Adipocyte (in vitro differentiated cells): Measurements from ENCODE around the gene TRIM23.

ENCODE experiments used
- DNase-seq: peaks from one replicate; pipeline ENCODE4 v3.0.0-alpha.2; 2015; ENCODE audit warnings: low read depth
- H3K27me3 ChIP-seq: replicated peaks from 2 replicates; pipeline ENCODE4 v1.7.0; 2013; ENCODE audit warnings: mild to moderate bottlenecking, low read length, moderate library complexity; ENCODE audit not compliant: control insufficient read depth, insufficient read depth
- H3K36me3 ChIP-seq: 2 replicates; pipeline ENCODE4 v1.7.0; 2013; ENCODE audit warnings: low read length, mild to moderate bottlenecking, moderate library complexity; ENCODE audit not compliant: control insufficient read depth, insufficient read depth, severe bottlenecking
- H3K4me1 ChIP-seq: 2 replicates; pipeline ENCODE4 v1.7.0; 2013; ENCODE audit warnings: mild to moderate bottlenecking, low read length, moderate library complexity; ENCODE audit not compliant: control insufficient read depth, insufficient read depth
- H3K4me3 ChIP-seq: 2 replicates; pipeline ENCODE4 v1.7.0; 2013; ENCODE audit warnings: mild to moderate bottlenecking, low read length, moderate library complexity
- H3K9ac ChIP-seq: 2 replicates; pipeline ENCODE4 v1.7.0; 2013; ENCODE audit warnings: mild to moderate bottlenecking, low read length, moderate library complexity
- H3K9me3 ChIP-seq: 2 replicates; pipeline ENCODE4 v1.7.0; 2013; ENCODE audit warnings: mild to moderate bottlenecking, low read length, moderate library complexity; ENCODE audit not compliant: control insufficient read depth

TRIM23 gene

GRCh38 chr5:65624025-65624570, at the start of gene TRIM23:
TSS of gene TRIM23 (minus strand) at chr5:65624333. CDS start at chr5:65624274, 59 bp downstream.
- Histone ChIP-seq H3K9ac (peak within 1 kb of the TSS; percentile 93), H3K4me1 (peaks cover 27% of the 10 kb centered on the region), H3K4me3 (peak within 1 kb of the TSS; percentile 97), H3K27me3 (no peaks in the 10 kb centered on the region), H3K9me3 (no peaks in the 10 kb centered on the region), H3K36me3 (peaks cover 1% of the 10 kb centered on the region)
- DNase-seq: peak; percentile 97

GRCh38 chr5:65672796-65673195, 48.7 kb upstream of the TRIM23 start:
- H3K4me3 ChIP-seq: no peak overlapping the region
- H3K4me1 ChIP-seq: no peaks in the 10 kb centered on the region
- no peaks in the 10 kb centered on the region for H3K9me3 ChIP-seq
- no peaks in the 10 kb centered on the region for H3K27me3 ChIP-seq
- peaks cover 29% of the 10 kb centered on the region for H3K36me3 ChIP-seq
- H3K9ac ChIP-seq: no peak overlapping the region
- peak; percentile 62 for DNase-seq

- peaks cover 60% of the 10 kb centered on the region for H3K36me3 ChIP-seq
Observed at GRCh38 chr5:65668696-65669095, 44.6 kb upstream of the TRIM23 start.

GRCh38 chr5:65663804-65664521, 39.8 kb upstream of the TRIM23 start:
- Histone ChIP-seq H3K4me3 (no peak overlapping the region), H3K9me3 (no peaks in the 10 kb centered on the region), H3K4me1 (peaks cover 4% of the 10 kb centered on the region), H3K27me3 (no peaks in the 10 kb centered on the region), H3K36me3 (peaks cover 65% of the 10 kb centered on the region), H3K9ac (no peak overlapping the region)
- peak; percentile 14 for DNase-seq

More at GRCh38 chr5:65668696-65669095, 44.6 kb upstream of the TRIM23 start:
- H3K9ac ChIP-seq: no peak overlapping the region
- DNase-seq: no peak
- H3K4me1 ChIP-seq: no peaks in the 10 kb centered on the region
- H3K27me3 ChIP-seq: no peaks in the 10 kb centered on the region
- H3K9me3 ChIP-seq: no peaks in the 10 kb centered on the region
- H3K4me3 ChIP-seq: no peak overlapping the region

DNA sequence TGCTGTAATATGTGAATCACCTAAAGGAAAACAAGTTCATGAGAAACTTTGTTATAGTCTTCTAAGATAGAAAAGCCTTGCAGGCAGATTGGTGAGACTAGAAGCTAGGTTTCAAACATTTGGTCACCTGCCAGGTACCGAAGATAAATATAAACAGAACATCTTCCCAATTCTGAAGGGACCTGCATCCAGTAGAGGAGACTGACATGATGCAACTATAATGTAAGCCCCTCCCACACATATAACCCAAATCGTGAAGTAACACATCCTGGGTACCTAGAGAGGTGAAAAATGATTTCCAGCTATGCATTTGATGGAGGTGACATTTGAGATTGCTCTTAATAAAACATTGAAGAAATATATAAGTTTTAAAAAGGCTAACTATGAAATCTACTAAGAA, 30.6 kb upstream of the TRIM23 start:
- Histone ChIP-seq H3K36me3 (peaks cover 49% of the 10 kb centered on the region), H3K4me3 (no peak overlapping the region), H3K27me3 (no peaks in the 10 kb centered on the region), H3K4me1 (no peaks in the 10 kb centered on the region), H3K9ac (no peak overlapping the region), H3K9me3 (no peaks in the 10 kb centered on the region)
- no peak for DNase-seq

DNA sequence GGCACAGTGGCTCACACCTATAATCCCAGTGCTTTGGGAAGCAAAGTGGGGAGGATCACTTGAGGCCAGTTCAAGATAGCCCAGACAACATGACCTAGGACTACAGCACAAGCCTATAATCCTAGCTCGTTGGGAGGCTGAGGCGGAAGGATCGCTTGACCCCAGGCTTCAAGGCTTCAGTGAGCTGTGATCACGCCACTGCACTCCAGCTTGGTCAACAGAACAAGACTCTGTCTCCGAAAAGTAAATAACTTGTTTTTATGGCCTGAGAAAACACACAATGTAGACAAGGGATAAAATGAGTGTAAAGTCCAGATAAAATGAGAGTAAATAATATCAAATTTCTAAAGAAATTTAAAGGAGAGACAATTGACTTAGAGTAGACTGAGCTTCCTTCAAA, 27.0 kb upstream of the TRIM23 start:
- no peak for DNase-seq
- no peaks in the 10 kb centered on the region for H3K4me1 ChIP-seq
- H3K4me3 ChIP-seq: no peak overlapping the region
- H3K27me3 ChIP-seq: no peaks in the 10 kb centered on the region
- no peak overlapping the region for H3K9ac ChIP-seq
- peaks cover 35% of the 10 kb centered on the region for H3K36me3 ChIP-seq
- no peaks in the 10 kb centered on the region for H3K9me3 ChIP-seq

DNA sequence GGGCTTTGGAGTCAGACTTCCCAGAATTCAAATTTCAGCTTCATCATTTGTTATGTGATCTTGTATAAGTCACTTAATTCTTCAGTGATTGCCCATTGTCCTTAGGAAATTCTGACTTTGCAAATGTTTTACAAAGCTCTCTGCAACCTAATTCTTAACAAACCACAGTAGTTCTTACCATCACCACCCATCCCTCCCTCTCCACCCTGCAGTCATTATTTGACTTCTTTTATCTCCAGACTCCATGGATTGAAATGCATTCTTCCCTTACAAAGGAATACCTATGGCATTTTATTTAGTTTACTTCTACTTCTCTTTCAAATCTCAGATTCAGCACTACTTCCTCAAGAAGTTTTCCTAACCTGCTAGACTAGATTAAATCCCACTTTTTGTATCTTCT, 23.8 kb upstream of the TRIM23 start:
- Histone ChIP-seq H3K4me3 (no peak overlapping the region), H3K36me3 (peaks cover 27% of the 10 kb centered on the region), H3K4me1 (no peaks in the 10 kb centered on the region), H3K9ac (no peak overlapping the region), H3K27me3 (no peaks in the 10 kb centered on the region), H3K9me3 (no peaks in the 10 kb centered on the region)
- DNase-seq: no peak

- no peak overlapping the region for H3K9ac ChIP-seq
- no peaks in the 10 kb centered on the region for H3K9me3 ChIP-seq
- DNase-seq: no peak
- H3K27me3 ChIP-seq: no peaks in the 10 kb centered on the region
- no peak overlapping the region for H3K4me3 ChIP-seq
- no peaks in the 10 kb centered on the region for H3K4me1 ChIP-seq
- H3K36me3 ChIP-seq: peaks cover 18% of the 10 kb centered on the region
Observed at GRCh38 chr5:65646938-65647337, 22.8 kb upstream of the TRIM23 start.

GRCh38 chr5:65640240-65640639, 16.1 kb upstream of the TRIM23 start:
- no peaks in the 10 kb centered on the region for H3K4me1 ChIP-seq
- peaks cover 52% of the 10 kb centered on the region for H3K36me3 ChIP-seq
- no peak for DNase-seq
- no peak overlapping the region for H3K9ac ChIP-seq
- H3K4me3 ChIP-seq: no peak overlapping the region
- H3K9me3 ChIP-seq: no peaks in the 10 kb centered on the region
- no peaks in the 10 kb centered on the region for H3K27me3 ChIP-seq

DNA sequence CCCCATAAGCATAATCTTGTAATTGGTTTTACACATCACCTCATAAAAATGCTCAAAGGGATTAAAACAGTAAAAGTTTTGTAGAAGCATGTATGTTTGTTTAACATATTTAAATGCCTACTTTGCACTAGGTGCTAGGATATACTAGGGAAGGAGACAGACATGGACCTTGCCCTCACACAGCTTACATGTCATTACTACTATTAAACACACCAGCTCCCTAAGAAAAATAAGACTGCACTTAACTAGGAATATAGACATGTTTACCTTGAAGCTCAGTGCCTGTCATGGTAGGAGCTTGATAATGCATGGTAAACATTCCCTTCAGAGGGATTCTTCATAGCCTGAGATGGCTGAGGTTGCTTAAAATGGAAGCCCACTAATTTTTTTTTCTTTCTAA, 6.8 kb upstream of the TRIM23 start:
- Histone ChIP-seq H3K9ac (no peak overlapping the region), H3K27me3 (no peaks in the 10 kb centered on the region), H3K4me3 (no peak overlapping the region), H3K36me3 (peaks cover 20% of the 10 kb centered on the region), H3K9me3 (no peaks in the 10 kb centered on the region), H3K4me1 (peaks cover 4% of the 10 kb centered on the region)
- no peak for DNase-seq

- Histone ChIP-seq H3K4me1 (peaks cover 22% of the 10 kb centered on the region), H3K9ac (peak overlapping the region; percentile 93), H3K9me3 (no peaks in the 10 kb centered on the region), H3K4me3 (peak overlapping the region; percentile 97), H3K36me3 (peaks cover 11% of the 10 kb centered on the region), H3K27me3 (no peaks in the 10 kb centered on the region)
- peak; percentile 2 for DNase-seq
Observed at GRCh38 chr5:65625743-65626142, 1.6 kb upstream of the TRIM23 start.
